ENCODE data around the gene CSPG4. TPM values are rescaled to one million over a fixed set of nuclear protein-coding genes. Genes with fewer than 3 reads are reported as not detected.
"Not testable (repeated sequence)": the region's sequence is repeated elsewhere in the genome, so short reads cannot be mapped to it uniquely, and the experiment has no call there.

The CSPG4 gene
- total and polyA plus RNA-seq, 2 donors (not counting 1 experiment from before 2014, with no cell fraction given) = 0.03 to 0.15 TPM

DNA sequence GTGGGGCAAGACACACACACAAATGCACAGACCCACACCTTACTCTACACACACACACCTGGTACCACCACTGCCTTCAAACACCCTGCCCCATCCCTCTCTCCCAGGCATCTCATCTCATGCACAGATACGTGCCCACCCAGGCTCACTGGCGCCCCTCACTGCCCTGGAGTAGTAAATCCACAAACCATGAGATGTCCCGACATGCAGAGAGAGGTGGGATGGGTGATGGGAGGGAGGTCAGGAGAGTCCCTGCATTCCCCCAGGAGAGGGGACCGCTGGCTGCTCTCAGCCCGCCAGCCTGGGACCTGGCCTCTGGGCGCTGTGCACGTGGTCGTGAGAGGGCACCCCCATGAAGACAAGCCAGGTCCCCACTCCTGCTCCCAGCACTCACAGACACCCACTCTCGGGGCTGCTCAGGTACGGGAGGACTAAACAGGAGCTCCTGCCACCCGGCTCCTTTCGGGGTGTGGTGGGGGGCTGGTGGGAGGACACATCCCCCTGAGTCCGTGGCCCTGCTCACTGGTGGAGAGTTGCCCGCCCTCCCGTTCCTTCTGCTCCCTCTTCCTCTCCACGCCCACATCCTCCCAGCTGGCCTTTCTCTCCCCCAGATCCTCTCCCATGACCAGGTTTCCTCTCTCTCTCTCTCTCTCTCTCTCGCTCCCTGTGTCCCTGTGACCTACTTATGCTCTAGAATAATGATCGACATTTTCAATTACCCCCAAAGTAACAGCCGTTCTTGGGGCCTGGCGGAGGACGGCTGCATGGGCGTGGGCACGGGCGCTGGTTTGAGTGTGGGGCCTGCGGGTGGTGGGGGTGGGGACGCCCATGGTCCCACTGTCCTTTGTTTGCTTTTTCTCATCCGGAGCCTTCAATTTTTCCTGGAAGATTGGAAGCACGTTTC, 18.9 kb upstream of the CSPG4 start:
- H3K9me3 ChIP-seq (ENCODE audit: control extremely low read depth in 1 of 3, control insufficient read depth in 2 of 3, insufficient read depth in 1 of 3, low read length in 2 of 3) = no peaks in the 10 kb centered on the region
- H3K4me1 ChIP-seq (ENCODE audit: control insufficient read depth in 2 of 2, insufficient read depth in 2 of 2, low read length in 2 of 2) = peaks cover 3 to 9% of the 10 kb centered on the region in 2 donors
- no peak overlapping the region for H3K27ac Mint-ChIP-seq
- H2AFZ ChIP-seq (ENCODE audit: insufficient read depth, low read depth, low read length, poor library complexity, severe bottlenecking) = peak overlapping the region; percentile 33
- H3K79me2 ChIP-seq (ENCODE audit: control insufficient read depth, insufficient read depth, low read length) = no peaks in the 10 kb centered on the region
- ATAC-seq (ENCODE audit: low read depth) = no peak
- intact Hi-C loops (cut with micrococcal nuclease) = loop anchor here (2.0 to 10.0 kb wide), 3 partner anchors 45 to 1357 kb away; partner anchors contain the start of gene FBXO22
- ChIA-PET POLR2A (interaction anchor here (0.7 kb wide), 1 partner anchor 37 kb away, joined by 3 read pairs; no protein-coding TSS in a partner anchor), CTCF (interaction anchor here (8.6 kb wide), 1 partner anchor 69 kb away, joined by 101 read pairs; no protein-coding TSS in a partner anchor)
- H3K27me3 ChIP-seq (replicated peaks in 1 of 4; ENCODE audit: control extremely low read depth in 1 of 4, control insufficient read depth in 3 of 4, insufficient read depth in 4 of 4, low read length in 3 of 4) = peaks cover 0 to 14% (median 4%) of the 10 kb centered on the region in 4 experiments
- no peak overlapping the region for H3K4me3 ChIP-seq (ENCODE audit: control extremely low read depth in 1 of 5, extremely low read depth in 1 of 5, insufficient read depth in 1 of 5, low read depth in 2 of 5, low read length in 4 of 5)
- TF ChIP-seq EZH2 (IDR thresholded peaks at IDR 0.05; ENCODE audit: borderline replicate concordance, insufficient read depth, low read depth, low read length, poor library complexity, severe bottlenecking) = no peak
- TF ChIP-seq, protein P1, sequence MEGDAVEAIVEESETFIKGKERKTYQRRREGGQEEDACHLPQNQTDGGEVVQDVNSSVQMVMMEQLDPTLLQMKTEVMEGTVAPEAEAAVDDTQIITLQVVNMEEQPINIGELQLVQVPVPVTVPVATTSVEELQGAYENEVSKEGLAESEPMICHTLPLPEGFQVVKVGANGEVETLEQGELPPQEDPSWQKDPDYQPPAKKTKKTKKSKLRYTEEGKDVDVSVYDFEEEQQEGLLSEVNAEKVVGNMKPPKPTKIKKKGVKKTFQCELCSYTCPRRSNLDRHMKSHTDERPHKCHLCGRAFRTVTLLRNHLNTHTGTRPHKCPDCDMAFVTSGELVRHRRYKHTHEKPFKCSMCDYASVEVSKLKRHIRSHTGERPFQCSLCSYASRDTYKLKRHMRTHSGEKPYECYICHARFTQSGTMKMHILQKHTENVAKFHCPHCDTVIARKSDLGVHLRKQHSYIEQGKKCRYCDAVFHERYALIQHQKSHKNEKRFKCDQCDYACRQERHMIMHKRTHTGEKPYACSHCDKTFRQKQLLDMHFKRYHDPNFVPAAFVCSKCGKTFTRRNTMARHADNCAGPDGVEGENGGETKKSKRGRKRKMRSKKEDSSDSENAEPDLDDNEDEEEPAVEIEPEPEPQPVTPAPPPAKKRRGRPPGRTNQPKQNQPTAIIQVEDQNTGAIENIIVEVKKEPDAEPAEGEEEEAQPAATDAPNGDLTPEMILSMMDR (IDR thresholded peaks at IDR 0.05) = no peak
- no peak overlapping the region for H3K27ac ChIP-seq (ENCODE audit: low read length in 2 of 2)
- no peak for DNase-seq
- H3K9ac ChIP-seq (ENCODE audit: low read length) = no peak overlapping the region
- H3K4me3 Mint-ChIP-seq = no peak overlapping the region
- H3K36me3 ChIP-seq (replicated peaks in 1 of 2; ENCODE audit: control extremely low read depth in 1 of 2, control insufficient read depth in 1 of 2, extremely low read depth in 1 of 2, insufficient read depth in 2 of 2, low read length in 1 of 2) = no peaks in the 10 kb centered on the region
- H4K20me1 ChIP-seq (ENCODE audit: control insufficient read depth, insufficient read depth, low read length, poor library complexity, severe bottlenecking) = no peaks in the 10 kb centered on the region
- H3K9me3 Mint-ChIP-seq (ENCODE audit: insufficient read depth) = no peaks in the 10 kb centered on the region
- H3K4me2 ChIP-seq (replicated peaks; ENCODE audit: low read depth, low read length, poor library complexity, severe bottlenecking) = peak overlapping the region; percentile 12
- H3K4me1 Mint-ChIP-seq = peaks cover 20% of the 10 kb centered on the region
- WGBS (ENCODE audit: insufficient coverage) = 36% methylated on average over 16 of the region's 28 CpGs
- H3K27me3 Mint-ChIP-seq = peaks cover 20% of the 10 kb centered on the region

DNA sequence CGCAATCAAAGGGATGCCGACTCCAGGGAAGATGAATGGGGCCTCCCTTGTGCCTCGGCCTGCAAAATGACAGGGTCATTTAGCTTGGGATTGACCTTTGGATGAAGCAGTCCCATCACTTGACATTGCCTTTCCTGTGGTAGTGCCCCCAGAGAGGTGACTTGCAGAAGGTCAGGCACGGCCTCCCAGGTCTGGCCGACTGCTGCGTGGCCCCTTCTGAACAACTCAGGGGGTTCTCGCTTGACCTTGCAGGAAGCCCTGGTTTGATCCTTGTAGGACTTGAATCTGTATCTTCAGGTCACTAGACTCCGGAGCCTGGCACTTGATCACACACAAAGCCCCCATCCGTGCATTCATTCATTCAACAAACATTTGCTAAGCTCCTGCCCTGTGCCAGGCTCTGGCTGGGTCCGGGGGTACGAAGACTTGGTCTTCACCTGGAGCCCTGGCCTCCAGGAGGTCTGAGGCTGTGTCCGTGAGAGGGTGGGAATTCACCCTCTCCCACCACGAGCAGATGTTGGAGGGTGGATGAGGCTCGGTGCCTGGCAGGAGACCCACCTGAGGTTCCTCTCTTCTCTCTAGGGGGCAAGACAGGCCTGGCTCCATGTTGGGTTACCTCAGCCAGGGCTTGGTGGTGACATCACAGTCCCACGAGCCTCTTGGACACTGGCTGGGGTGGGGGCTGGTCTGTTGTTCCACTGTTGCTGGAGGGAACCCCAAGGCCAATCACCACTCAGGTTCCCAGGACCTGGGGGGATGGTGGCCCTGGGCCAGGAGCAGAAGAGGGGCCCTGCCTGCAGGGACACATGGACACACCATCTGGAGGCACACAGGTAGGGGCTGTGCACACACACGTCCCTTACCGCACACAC, 18.0 kb upstream of the CSPG4 start:
- H4K20me1 ChIP-seq (ENCODE audit: control insufficient read depth, insufficient read depth, low read length, poor library complexity, severe bottlenecking); H3K9me3 Mint-ChIP-seq (ENCODE audit: insufficient read depth): not testable (repeated sequence)

More for the DNA sequence above, 18.0 kb upstream of the CSPG4 start:
- H3K4me3 ChIP-seq (ENCODE audit: control extremely low read depth in 1 of 5, extremely low read depth in 1 of 5, insufficient read depth in 1 of 5, low read depth in 2 of 5, low read length in 4 of 5); H3K9ac ChIP-seq (ENCODE audit: low read length); H3K9me3 ChIP-seq (ENCODE audit: control extremely low read depth in 1 of 3, control insufficient read depth in 2 of 3, insufficient read depth in 1 of 3, low read length in 2 of 3); H3K4me1 ChIP-seq (ENCODE audit: control insufficient read depth in 2 of 2, insufficient read depth in 2 of 2, low read length in 2 of 2); H3K27ac ChIP-seq (ENCODE audit: low read length in 2 of 2); DNase-seq; H3K4me2 ChIP-seq (replicated peaks; ENCODE audit: low read depth, low read length, poor library complexity, severe bottlenecking); H3K36me3 ChIP-seq (replicated peaks in 1 of 2; ENCODE audit: control extremely low read depth in 1 of 2, control insufficient read depth in 1 of 2, extremely low read depth in 1 of 2, insufficient read depth in 2 of 2, low read length in 1 of 2); H3K27ac Mint-ChIP-seq; H3K4me3 Mint-ChIP-seq; H2AFZ ChIP-seq (ENCODE audit: insufficient read depth, low read depth, low read length, poor library complexity, severe bottlenecking); POLR2A ChIA-PET; ATAC-seq (ENCODE audit: low read depth); H3K79me2 ChIP-seq (ENCODE audit: control insufficient read depth, insufficient read depth, low read length): not testable (repeated sequence)
- Mint-ChIP-seq H3K27me3 (peaks cover 20% of the 10 kb centered on the region), H3K4me1 (peaks cover 20% of the 10 kb centered on the region)
- intact Hi-C loops (cut with micrococcal nuclease) = loop anchor here (10.0 kb wide), 2 partner anchors 174 to 1356 kb away; partner anchors contain the start of gene FBXO22
- WGBS (ENCODE audit: insufficient coverage) = 93% methylated on average over 10 of the region's 17 CpGs
- CTCF ChIA-PET = interaction anchor here (0.8 to 8.6 kb wide), 2 partner anchors 70 to 405 kb away, joined by 3 to 101 read pairs; no protein-coding TSS in a partner anchor
- H3K27me3 ChIP-seq (replicated peaks in 1 of 4; ENCODE audit: control extremely low read depth in 1 of 4, control insufficient read depth in 3 of 4, insufficient read depth in 4 of 4, low read length in 3 of 4) = peaks cover 0 to 14% (median 4%) of the 10 kb centered on the region in 4 experiments
